Measurements from ENCODE around the gene SLC2A2.

Gene SLC2A2

DNA sequence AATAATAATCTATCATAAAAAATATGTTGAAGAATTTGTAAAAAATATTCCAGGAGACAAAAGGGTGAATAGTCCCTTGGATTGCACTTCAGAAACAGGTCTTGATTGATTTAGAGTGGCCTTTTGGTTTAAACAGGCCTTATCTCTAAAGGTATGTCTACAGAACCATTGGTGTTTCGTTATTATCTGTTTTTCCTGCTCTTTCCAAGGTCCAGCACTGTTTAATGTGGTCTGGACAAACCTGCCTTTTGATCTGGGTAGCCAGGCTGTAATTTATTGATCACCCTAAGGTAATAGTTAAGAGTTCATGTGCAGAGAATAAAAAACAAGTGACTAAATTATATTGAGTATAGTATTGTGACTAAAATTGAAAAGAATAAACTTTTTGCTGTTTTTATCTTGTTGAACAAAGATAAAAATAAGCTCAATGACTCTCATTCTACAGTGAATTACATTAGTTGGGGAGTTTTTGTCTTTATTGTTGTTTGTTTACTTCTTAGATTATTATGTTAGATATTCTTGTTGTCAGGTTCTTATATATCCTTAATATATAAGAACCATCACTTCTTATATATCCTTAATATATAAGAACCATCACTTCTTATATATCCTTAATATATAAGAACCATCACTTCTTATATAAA lies 25.1 kb downstream of the SLC2A2 start:
- Histone ChIP-seq H3K27me3 (ENCODE audit: insufficient read depth, low read length) (no peaks in the 10 kb centered on the region), H3K4me3 (ENCODE audit: low read length) (no peak overlapping the region), H3K4me1 (ENCODE audit: insufficient read depth, low read length) (no peaks in the 10 kb centered on the region), H3K9me3 (ENCODE audit: insufficient read depth, low read depth, low read length) (no peaks in the 10 kb centered on the region), H3K36me3 (ENCODE audit: insufficient read depth, low read length) (no peaks in the 10 kb centered on the region), H3K27ac (ENCODE audit: low read depth, low read length) (no peak overlapping the region), H3K9ac (ENCODE audit: low read depth, low read length) (no peak overlapping the region)
- WGBS: 87% methylated on average over 1 of the region's 1 CpG

DNA sequence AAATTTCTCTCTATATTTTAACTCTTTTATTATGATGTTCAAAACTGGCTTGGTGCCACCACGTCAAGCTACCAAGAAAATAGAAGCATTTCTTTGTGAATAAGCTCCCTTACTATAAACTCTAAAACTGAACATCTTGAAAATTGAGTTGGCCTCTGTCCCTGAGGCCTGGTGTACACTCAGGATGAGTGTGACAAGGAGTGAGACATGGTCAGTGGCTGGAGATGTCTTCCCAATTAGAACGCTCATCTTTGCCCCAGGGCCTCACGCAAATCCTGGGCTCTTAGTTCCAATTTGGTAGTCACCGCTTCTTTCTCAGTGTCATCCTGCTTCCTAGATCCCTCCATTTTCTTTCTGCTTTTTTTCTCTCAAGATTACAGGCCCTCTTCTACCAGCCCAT lies 26.2 kb downstream of the SLC2A2 start:
- Histone ChIP-seq H3K36me3 (ENCODE audit: insufficient read depth, low read length) (no peaks in the 10 kb centered on the region), H3K4me3 (ENCODE audit: low read length) (no peak overlapping the region), H3K27me3 (ENCODE audit: insufficient read depth, low read length) (no peaks in the 10 kb centered on the region), H3K27ac (ENCODE audit: low read depth, low read length) (no peak overlapping the region), H3K9ac (ENCODE audit: low read depth, low read length) (no peak overlapping the region), H3K4me1 (ENCODE audit: insufficient read depth, low read length) (no peaks in the 10 kb centered on the region), H3K9me3 (ENCODE audit: insufficient read depth, low read depth, low read length) (no peaks in the 10 kb centered on the region)
- 89% methylated on average over 4 of the region's 4 CpGs for WGBS

DNA sequence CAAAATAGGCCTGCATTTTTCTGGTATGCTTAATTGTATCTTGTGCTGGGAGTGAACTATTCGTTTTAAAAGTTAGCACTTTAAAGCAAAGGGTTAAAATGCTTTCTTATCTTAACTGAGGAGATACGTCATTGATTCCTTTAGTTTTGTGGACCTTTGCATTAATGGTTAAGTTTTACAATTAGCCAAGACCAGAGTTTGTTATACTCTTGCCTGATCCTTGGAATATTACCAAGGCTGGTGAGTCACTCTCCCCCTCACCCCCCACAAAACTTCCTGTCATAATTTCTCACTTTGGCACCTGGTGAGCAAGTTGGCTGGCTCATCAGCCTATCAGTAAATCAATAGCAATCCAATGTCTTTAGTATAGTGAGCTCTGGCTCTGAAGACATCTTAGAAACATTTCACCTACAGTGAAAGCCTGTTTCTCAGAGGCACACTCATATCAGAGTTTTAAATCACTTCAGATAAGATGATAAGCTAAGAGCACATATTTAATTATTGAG lies 26.7 kb downstream of the SLC2A2 start:
- WGBS: 78% methylated on average over 2 of the region's 2 CpGs
- Histone ChIP-seq H3K9ac (ENCODE audit: low read depth, low read length) (no peak overlapping the region), H3K27ac (ENCODE audit: low read depth, low read length) (no peak overlapping the region)

DNA sequence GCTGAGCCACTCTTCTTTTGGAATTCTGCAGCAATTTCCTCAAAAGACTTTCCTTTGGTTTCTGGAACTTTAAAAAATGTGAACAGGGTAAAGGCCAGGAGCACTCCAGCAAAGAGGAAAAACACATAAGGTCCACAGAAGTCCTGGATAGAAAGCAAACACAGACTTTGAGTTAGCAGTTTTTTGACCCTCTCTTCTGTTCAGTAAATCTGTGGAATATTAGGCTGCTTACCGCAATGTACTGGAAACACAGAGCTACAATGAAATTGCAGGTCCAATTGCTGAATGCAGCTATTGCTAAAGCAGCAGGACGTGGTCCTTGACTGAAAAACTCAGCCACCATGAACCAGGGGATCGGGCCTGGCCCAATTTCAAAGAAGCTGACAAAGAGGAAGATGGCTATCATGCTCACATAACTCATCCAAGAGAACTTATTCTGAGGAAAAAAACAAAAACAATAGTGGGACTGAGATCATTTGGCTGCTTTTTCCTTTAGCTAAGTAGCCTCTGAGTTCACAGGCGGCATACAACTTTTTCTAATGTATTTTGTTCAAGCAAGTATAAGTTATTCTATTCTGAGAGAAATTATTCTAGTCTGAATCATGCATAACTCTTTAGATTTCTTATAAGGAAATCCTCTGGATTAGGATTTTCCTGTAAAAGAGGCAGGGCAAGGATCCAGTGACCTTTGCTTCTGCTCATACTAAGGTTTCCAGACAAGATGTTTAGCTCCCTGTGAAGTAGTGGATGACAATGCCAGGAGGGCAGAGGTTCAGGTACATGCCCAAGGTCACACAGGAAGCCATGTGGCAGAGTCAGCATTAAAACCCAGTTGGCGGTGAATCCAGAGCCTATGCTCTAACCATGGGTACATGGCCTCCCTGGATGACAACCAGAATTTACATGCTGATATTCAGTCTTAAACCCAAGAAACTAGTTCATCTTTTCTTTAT lies 28.3 kb downstream of the SLC2A2 start:
- H3K27ac ChIP-seq (ENCODE audit: low read depth, low read length): no peak overlapping the region
- no peaks in the 10 kb centered on the region for H3K4me1 ChIP-seq (ENCODE audit: insufficient read depth, low read length)
- H3K27me3 ChIP-seq (ENCODE audit: insufficient read depth, low read length): no peaks in the 10 kb centered on the region
- H3K9me3 ChIP-seq (ENCODE audit: insufficient read depth, low read depth, low read length): no peaks in the 10 kb centered on the region
- H3K4me3 ChIP-seq (ENCODE audit: low read length): no peak overlapping the region
- 88% methylated on average over 5 of the region's 5 CpGs for WGBS
- H3K9ac ChIP-seq (ENCODE audit: low read depth, low read length): no peak overlapping the region
- H3K36me3 ChIP-seq (ENCODE audit: insufficient read depth, low read length): no peaks in the 10 kb centered on the region

More for the DNA sequence above, 26.7 kb downstream of the SLC2A2 start:
- Histone ChIP-seq H3K4me1 (ENCODE audit: insufficient read depth, low read length) (no peaks in the 10 kb centered on the region), H3K36me3 (ENCODE audit: insufficient read depth, low read length) (no peaks in the 10 kb centered on the region), H3K27me3 (ENCODE audit: insufficient read depth, low read length) (no peaks in the 10 kb centered on the region), H3K9me3 (ENCODE audit: insufficient read depth, low read depth, low read length) (no peaks in the 10 kb centered on the region), H3K4me3 (ENCODE audit: low read length) (no peak overlapping the region)

DNA sequence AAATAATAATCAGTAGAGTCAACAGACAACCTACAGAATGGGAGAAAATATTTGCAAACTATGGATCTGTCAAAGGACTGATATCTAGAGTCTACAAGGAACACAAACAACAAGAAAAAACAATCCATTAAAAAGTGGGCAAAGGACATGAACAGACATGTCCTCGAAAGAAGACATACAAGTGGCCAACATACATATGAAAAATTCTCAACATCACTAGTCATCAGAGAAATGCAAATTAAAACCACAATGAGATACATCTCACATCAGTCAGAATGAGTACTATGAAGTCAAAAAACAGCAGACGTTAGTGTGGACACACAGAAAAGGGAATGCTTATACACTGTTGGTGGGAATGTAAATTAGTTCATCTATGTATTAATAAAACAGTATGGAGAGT lies 33.7 kb downstream of the SLC2A2 start:
- H3K36me3 ChIP-seq (ENCODE audit: insufficient read depth, low read length): no peaks in the 10 kb centered on the region
- H3K4me3 ChIP-seq (ENCODE audit: low read length): no peak overlapping the region
- no peaks in the 10 kb centered on the region for H3K27me3 ChIP-seq (ENCODE audit: insufficient read depth, low read length)
- no peak overlapping the region for H3K27ac ChIP-seq (ENCODE audit: low read depth, low read length)
- 89% methylated on average over 1 of the region's 2 CpGs for WGBS
- H3K9me3 ChIP-seq (ENCODE audit: insufficient read depth, low read depth, low read length): no peaks in the 10 kb centered on the region
- no peaks in the 10 kb centered on the region for H3K4me1 ChIP-seq (ENCODE audit: insufficient read depth, low read length)
- H3K9ac ChIP-seq (ENCODE audit: low read depth, low read length): no peak overlapping the region

DNA sequence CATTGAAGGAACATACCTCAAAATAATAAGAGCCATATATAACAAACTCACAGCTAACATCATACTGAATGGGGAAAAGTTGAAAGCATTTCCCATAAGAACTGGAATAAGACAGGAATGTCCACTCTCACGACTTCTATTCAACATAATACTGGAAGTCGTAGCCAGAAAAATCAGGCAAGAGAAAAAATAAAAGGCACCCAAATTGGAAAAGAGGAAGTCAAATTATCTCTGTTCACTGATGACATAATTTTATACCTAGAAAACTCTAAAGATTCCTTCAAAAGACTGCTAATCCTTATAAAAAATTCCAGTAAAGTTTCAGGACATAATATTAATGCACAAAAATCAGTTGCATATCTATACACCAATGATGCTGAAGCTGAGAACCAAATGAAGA lies 34.9 kb downstream of the SLC2A2 start:
- no peaks in the 10 kb centered on the region for H3K4me1 ChIP-seq (ENCODE audit: insufficient read depth, low read length)
- no peaks in the 10 kb centered on the region for H3K27me3 ChIP-seq (ENCODE audit: insufficient read depth, low read length)
- WGBS: 97% methylated on average over 2 of the region's 2 CpGs
- H3K27ac ChIP-seq (ENCODE audit: low read depth, low read length): no peak overlapping the region
- no peak overlapping the region for H3K4me3 ChIP-seq (ENCODE audit: low read length)
- H3K36me3 ChIP-seq (ENCODE audit: insufficient read depth, low read length): no peaks in the 10 kb centered on the region
- H3K9ac ChIP-seq (ENCODE audit: low read depth, low read length): no peak overlapping the region
- H3K9me3 ChIP-seq (ENCODE audit: insufficient read depth, low read depth, low read length): no peaks in the 10 kb centered on the region

DNA sequence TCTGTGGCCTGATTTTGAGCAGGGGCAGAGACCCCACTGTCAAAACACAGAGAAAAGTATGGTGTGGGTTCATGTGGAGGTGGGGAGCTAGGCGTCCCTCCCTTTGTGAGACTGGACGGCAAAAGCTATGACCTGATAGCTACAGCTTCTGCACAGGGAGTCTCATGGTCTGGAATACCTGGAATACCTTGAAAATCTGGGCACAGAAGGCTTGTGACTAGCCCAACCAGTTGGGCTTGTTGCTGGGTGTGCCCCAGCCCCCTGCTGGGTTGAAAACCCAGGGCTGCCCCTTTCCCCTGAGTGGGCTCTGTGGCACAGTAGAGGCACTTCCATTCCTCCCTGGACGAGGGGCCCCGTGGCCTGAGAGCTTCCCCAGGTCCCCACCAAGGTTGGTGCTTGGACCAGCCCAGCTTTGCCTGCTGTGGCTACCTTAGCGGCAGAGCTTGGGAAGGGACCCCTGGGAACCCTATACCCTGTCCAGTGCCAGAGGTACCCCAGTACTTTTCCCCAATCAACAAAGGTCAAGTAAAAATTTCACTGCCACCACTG lies 37.3 kb downstream of the SLC2A2 start:
- Histone ChIP-seq H3K9me3 (ENCODE audit: insufficient read depth, low read depth, low read length) (peaks cover 2% of the 10 kb centered on the region; the same call in 1 of the 2 replicates), H3K36me3 (ENCODE audit: insufficient read depth, low read length) (no peaks in the 10 kb centered on the region), H3K9ac (ENCODE audit: low read depth, low read length) (no peak overlapping the region), H3K27ac (ENCODE audit: low read depth, low read length) (no peak overlapping the region), H3K27me3 (ENCODE audit: insufficient read depth, low read length) (no peaks in the 10 kb centered on the region), H3K4me3 (ENCODE audit: low read length) (no peak overlapping the region), H3K4me1 (ENCODE audit: insufficient read depth, low read length) (no peaks in the 10 kb centered on the region)
- 95% methylated on average over 5 of the region's 5 CpGs for WGBS

DNA sequence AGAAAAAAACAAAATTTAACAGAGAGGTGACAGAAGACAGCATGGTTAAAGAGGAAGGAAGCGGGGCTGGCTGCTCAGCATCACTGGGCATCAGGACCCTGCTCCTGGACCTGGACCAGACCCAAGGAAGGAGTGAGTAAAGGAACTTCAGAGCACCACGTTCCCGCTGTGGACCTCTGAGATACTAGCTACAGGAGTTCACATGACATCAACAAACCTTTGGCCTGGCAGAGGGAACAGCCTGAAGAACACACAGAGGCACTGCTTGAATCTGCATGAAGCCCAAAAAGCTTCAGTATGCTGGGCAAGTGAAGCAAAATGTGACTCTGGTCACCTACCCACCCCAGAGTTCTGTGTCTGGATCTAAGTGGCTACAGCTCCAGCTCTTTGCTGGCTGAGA lies 38.1 kb downstream of the SLC2A2 start:
- Histone ChIP-seq H3K27me3 (ENCODE audit: insufficient read depth, low read length) (no peaks in the 10 kb centered on the region), H3K4me1 (ENCODE audit: insufficient read depth, low read length) (no peaks in the 10 kb centered on the region), H3K27ac (ENCODE audit: low read depth, low read length) (no peak overlapping the region), H3K36me3 (ENCODE audit: insufficient read depth, low read length) (no peaks in the 10 kb centered on the region), H3K4me3 (ENCODE audit: low read length) (no peak overlapping the region), H3K9ac (ENCODE audit: low read depth, low read length) (no peak overlapping the region), H3K9me3 (ENCODE audit: insufficient read depth, low read depth, low read length) (peaks cover 4% of the 10 kb centered on the region; the same call in 1 of the 2 replicates)
- WGBS: 93% methylated on average over 3 of the region's 3 CpGs

DNA sequence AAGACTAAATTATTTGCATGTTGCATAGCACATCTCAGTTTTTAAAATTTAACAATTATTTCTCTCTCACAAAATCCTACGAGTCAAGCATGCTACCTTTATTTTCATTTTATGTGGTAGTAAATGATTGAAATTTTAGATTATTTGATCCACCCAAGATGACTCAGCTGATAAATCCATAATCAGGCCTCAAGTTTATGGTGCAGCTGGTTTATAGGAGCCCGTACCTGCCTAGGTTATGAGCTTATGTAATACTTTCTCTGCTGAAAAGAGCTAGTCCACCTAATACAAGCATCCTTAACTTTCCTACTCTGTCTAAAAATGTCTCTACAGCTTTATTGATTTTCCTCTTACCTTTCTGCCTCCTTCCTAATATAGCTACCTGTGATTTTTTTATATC lies 41.2 kb downstream of the SLC2A2 start:
- Histone ChIP-seq H3K4me1 (ENCODE audit: insufficient read depth, low read length) (no peaks in the 10 kb centered on the region), H3K4me3 (ENCODE audit: low read length) (no peak overlapping the region), H3K27ac (ENCODE audit: low read depth, low read length) (no peak overlapping the region), H3K27me3 (ENCODE audit: insufficient read depth, low read length) (no peaks in the 10 kb centered on the region), H3K9ac (ENCODE audit: low read depth, low read length) (no peak overlapping the region), H3K36me3 (ENCODE audit: insufficient read depth, low read length) (no peaks in the 10 kb centered on the region), H3K9me3 (ENCODE audit: insufficient read depth, low read depth, low read length) (peaks cover 4% of the 10 kb centered on the region; the same call in 1 of the 2 replicates)
- 96% methylated on average over 1 of the region's 2 CpGs for WGBS

DNA sequence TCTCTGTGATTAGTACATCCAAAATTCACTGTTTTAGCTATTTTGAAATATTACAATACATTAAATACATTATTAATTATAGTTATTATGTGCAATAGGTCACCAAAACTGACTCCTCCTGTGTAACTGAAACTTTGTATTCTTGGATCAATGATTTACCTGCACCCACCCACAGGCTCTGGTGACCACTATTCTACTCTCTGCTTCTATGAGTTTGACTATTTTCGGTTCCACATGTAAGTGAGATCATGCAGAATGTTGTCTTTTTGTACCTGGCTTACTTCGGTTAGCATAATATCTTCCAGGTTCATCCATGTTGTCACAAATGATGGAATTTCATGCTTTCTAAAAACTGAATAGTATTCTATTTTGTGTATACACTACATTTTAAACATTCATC lies 43.8 kb downstream of the SLC2A2 start:
- no peak overlapping the region for H3K9ac ChIP-seq (ENCODE audit: low read depth, low read length)

DNA sequence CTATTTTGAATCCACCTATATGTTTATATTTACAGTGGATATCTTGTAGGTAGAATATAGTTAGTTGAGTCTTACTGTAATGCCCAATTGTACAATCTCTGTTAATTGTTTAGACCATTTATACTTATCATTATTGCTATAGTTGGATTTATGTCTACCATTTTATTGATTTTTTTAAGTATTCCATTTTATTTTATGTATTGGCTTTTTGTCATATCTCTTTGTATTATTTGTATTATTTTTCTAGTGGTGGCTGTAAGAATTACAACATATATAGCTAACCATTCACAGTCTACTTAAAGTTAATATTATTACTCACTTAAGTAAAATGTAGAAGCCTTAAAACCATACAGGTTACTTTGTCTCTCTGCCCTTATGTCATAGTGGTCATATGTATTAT lies 46.1 kb downstream of the SLC2A2 start:
- Histone ChIP-seq H3K9ac (ENCODE audit: low read depth, low read length) (no peak overlapping the region), H3K4me3 (ENCODE audit: low read length) (no peak overlapping the region), H3K36me3 (ENCODE audit: insufficient read depth, low read length) (no peaks in the 10 kb centered on the region), H3K9me3 (ENCODE audit: insufficient read depth, low read depth, low read length) (peaks cover 4% of the 10 kb centered on the region; the same call in 1 of the 2 replicates), H3K27ac (ENCODE audit: low read depth, low read length) (no peak overlapping the region), H3K27me3 (ENCODE audit: insufficient read depth, low read length) (no peaks in the 10 kb centered on the region), H3K4me1 (ENCODE audit: insufficient read depth, low read length) (peaks cover 6% of the 10 kb centered on the region; the same call in 1 of the 2 replicates)

More for the DNA sequence above, 43.8 kb downstream of the SLC2A2 start:
- Histone ChIP-seq H3K27ac (ENCODE audit: low read depth, low read length) (no peak overlapping the region), H3K36me3 (ENCODE audit: insufficient read depth, low read length) (no peaks in the 10 kb centered on the region), H3K4me3 (ENCODE audit: low read length) (no peak overlapping the region), H3K4me1 (ENCODE audit: insufficient read depth, low read length) (peaks cover 6% of the 10 kb centered on the region; the same call in 1 of the 2 replicates), H3K9me3 (ENCODE audit: insufficient read depth, low read depth, low read length) (peaks cover 4% of the 10 kb centered on the region; the same call in 1 of the 2 replicates), H3K27me3 (ENCODE audit: insufficient read depth, low read length) (no peaks in the 10 kb centered on the region)
- 91% methylated on average over 2 of the region's 2 CpGs for WGBS

Data from HUES64 (cell line).